ENCODE data around the gene MYEOV. TPM values are rescaled to one million over a fixed set of nuclear protein-coding genes. Genes with fewer than 3 reads are reported as not detected.

MYEOV gene
- total RNA-seq, 1 experiment from 2014 or later = 0.22 TPM

DNA sequence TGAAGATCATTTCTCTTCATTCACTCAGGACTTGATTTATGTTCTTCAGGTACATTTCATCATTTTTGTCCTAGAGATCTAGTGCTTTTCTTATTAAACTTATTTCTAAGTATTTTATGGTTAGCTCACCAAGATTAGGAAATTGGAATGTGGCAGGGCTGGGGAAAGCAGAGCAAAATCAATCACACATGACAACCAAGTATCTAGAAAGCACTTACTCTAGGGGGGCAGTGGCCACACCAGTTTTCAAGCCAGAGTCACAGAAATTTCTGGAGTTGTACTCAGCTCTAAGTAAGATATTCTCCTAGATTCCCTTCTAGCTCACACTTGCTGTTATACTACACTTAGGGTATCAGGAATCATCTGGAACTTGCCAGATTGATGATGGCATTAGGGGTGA lies 33.3 kb upstream of the MYEOV start:
- H3K27ac Mint-ChIP-seq = no peak overlapping the region
- no peak overlapping the region for H3T11ph ChIP-seq (ENCODE audit: low read length)
- H3K79me2 ChIP-seq (ENCODE audit: insufficient read depth, low read length) = no peaks in the 10 kb centered on the region
- peaks cover 13 to 14% of the 10 kb centered on the region in 2 experiments for H3K9me3 Mint-ChIP-seq
- H3K4me3 Mint-ChIP-seq = no peak overlapping the region
- H3K27me3 Mint-ChIP-seq (ENCODE audit: low read depth) = peaks cover 28% of the 10 kb centered on the region
- H4K5ac ChIP-seq (ENCODE audit: insufficient read length, low read depth, low read length) = no peak overlapping the region
- H3K79me1 ChIP-seq (ENCODE audit: insufficient read depth, low read depth, low read length, poor library complexity, severe bottlenecking) = no peaks in the 10 kb centered on the region
- H3K23me2 ChIP-seq (ENCODE audit: insufficient read length, low read depth, low read length, poor library complexity, severe bottlenecking) = no peaks in the 10 kb centered on the region
- no peak overlapping the region for H3K14ac ChIP-seq (ENCODE audit: insufficient read depth, low read length)
- no peak overlapping the region for H3K23ac ChIP-seq (ENCODE audit: insufficient read length, low read depth, low read length)
- no peak overlapping the region for H2BK5ac ChIP-seq (ENCODE audit: insufficient read length, low read length)
- TF ChIP-seq, protein P1, sequence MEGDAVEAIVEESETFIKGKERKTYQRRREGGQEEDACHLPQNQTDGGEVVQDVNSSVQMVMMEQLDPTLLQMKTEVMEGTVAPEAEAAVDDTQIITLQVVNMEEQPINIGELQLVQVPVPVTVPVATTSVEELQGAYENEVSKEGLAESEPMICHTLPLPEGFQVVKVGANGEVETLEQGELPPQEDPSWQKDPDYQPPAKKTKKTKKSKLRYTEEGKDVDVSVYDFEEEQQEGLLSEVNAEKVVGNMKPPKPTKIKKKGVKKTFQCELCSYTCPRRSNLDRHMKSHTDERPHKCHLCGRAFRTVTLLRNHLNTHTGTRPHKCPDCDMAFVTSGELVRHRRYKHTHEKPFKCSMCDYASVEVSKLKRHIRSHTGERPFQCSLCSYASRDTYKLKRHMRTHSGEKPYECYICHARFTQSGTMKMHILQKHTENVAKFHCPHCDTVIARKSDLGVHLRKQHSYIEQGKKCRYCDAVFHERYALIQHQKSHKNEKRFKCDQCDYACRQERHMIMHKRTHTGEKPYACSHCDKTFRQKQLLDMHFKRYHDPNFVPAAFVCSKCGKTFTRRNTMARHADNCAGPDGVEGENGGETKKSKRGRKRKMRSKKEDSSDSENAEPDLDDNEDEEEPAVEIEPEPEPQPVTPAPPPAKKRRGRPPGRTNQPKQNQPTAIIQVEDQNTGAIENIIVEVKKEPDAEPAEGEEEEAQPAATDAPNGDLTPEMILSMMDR (conservative IDR thresholded peaks at IDR 0.05) = no peak
- no peak overlapping the region for H3K4ac ChIP-seq (ENCODE audit: low read depth, low read length)
- no peaks in the 10 kb centered on the region for H4K20me1 ChIP-seq (ENCODE audit: control insufficient read depth, insufficient read depth, insufficient read length)
- no peaks in the 10 kb centered on the region; the same call in 1 of the 2 replicates for H3K27me3 ChIP-seq (ENCODE audit: insufficient read depth, low read length)
- H4K91ac ChIP-seq (ENCODE audit: insufficient read length, low read depth, low read length) = no peak overlapping the region
- H3K4me2 ChIP-seq (ENCODE audit: insufficient read depth, insufficient read length, low read length) = no peak overlapping the region
- no peak overlapping the region for H2BK20ac ChIP-seq (ENCODE audit: low read depth, low read length, poor library complexity, severe bottlenecking)
- no peak overlapping the region for H2BK12ac ChIP-seq (ENCODE audit: insufficient read length, low read depth, low read length)
- H2AFZ ChIP-seq (ENCODE audit: low read length) = no peak overlapping the region
- no peak overlapping the region for H3K56ac ChIP-seq (ENCODE audit: insufficient read length, low read depth, low read length)
- no peak overlapping the region for H4K8ac ChIP-seq (replicated peaks; ENCODE audit: insufficient read length, low read depth, low read length)
- no peak overlapping the region for H2BK120ac ChIP-seq (ENCODE audit: low read depth, low read length, poor library complexity, severe bottlenecking)
- peaks cover 0 to 15% (median 6%) of the 10 kb centered on the region in 3 experiments; a peak in 4 of 7 replicates for H3K36me3 Mint-ChIP-seq (ENCODE audit: insufficient read depth in 1 of 3, low read depth in 3 of 3)
- H3K4me1 Mint-ChIP-seq = peaks cover 25 to 27% of the 10 kb centered on the region in 2 experiments
- no peaks in the 10 kb centered on the region for H3K9me3 ChIP-seq (ENCODE audit: control insufficient read depth, low read depth, low read length)
- no peak overlapping the region for H3K27ac ChIP-seq (ENCODE audit: insufficient read length, low read depth, low read length)
- no peak overlapping the region for H3K18ac ChIP-seq (ENCODE audit: insufficient read length, low read depth, low read length)
- no peak overlapping the region for H2BK15ac ChIP-seq (ENCODE audit: low read depth, low read length)
- H3K9ac ChIP-seq (ENCODE audit: extremely low read depth, insufficient read length, low read length) = no peak overlapping the region
- H2AK5ac ChIP-seq (ENCODE audit: insufficient read length, low read length) = no peak overlapping the region
- peaks cover 4% of the 10 kb centered on the region; the same call in 1 of the 2 replicates for H3K4me1 ChIP-seq (ENCODE audit: insufficient read depth, low read length)
- DNase-seq = no peak

Measured in H9 (cell line).